T-helper 17 cell (primary cell): ENCODE results near the gene TMEM267. TPM values are rescaled to one million over a fixed set of nuclear protein-coding genes. Genes with fewer than 3 reads are reported as not detected.
"Not testable (repeated sequence)": the region's sequence is repeated elsewhere in the genome, so short reads cannot be mapped to it uniquely, and the experiment has no call there.

Experiments
- ATAC-seq: fragments of 150-1000 bp; cut with Tn5 transposase; 2 replicates; pipeline ENCODE4 v1.10.0; 2021; ENCODE audit warnings: mild to moderate bottlenecking, moderate library complexity
- DNase-seq, 3 donors: peaks; one replicate each; pipeline versions ENCODE4 v3.0.0 to v3.0.0-alpha.2; 2020 to 2021
- H3K9me3 ChIP-seq: one replicate; pipeline ENCODE4 v1.7.0; 2013; ENCODE audit warnings: low read length, mild to moderate bottlenecking; ENCODE audit not compliant: control insufficient read depth, poor library complexity, severe bottlenecking
- H3K27ac Mint-ChIP-seq: one replicate; pipeline ENCODE4 v1.8.0; 2022; ENCODE audit warnings: mild to moderate bottlenecking, moderate library complexity, mixed read lengths
- H3K27me3 Mint-ChIP-seq: one replicate; pipeline ENCODE4 v1.8.0; 2022; ENCODE audit warnings: mixed read lengths
- H3K36me3 Mint-ChIP-seq: one replicate; pipeline ENCODE4 v1.8.0; 2022; ENCODE audit warnings: low read depth, mixed read lengths
- H3K4me1 Mint-ChIP-seq: one replicate; pipeline ENCODE4 v1.8.0; 2022; ENCODE audit warnings: mild to moderate bottlenecking, mixed read lengths
- H3K4me3 Mint-ChIP-seq: one replicate; pipeline ENCODE4 v1.8.0; 2022; ENCODE audit warnings: mild to moderate bottlenecking, moderate library complexity, mixed read lengths
- total RNA-seq, 4 donors: library from RNA in 2 of 4; stranded (reverse) in 2 of 4; gene quantifications; one replicate each; pipeline ENCODE4 v1.2.3 and lab custom pipeline; 2022 to 2026

TMEM267 gene
- total RNA-seq, 2 donors from 2014 or later, result 9.1 to 10.6 TPM

GRCh38 chr5:43432486-43433375 is 50.9 kb downstream of the TMEM267 start:
- Mint-ChIP-seq H3K4me3 (no peak overlapping the region), H3K27ac (no peak overlapping the region), H3K27me3 (no peaks in the 10 kb centered on the region), H3K4me1 (no peaks in the 10 kb centered on the region), H3K36me3 (no peaks in the 10 kb centered on the region)
- DNase-seq (no peak), ATAC-seq (no peak)
- H3K9me3 ChIP-seq, result no peaks in the 10 kb centered on the region

GRCh38 chr5:43429706-43430105 is 54.0 kb downstream of the TMEM267 start:
- ATAC-seq (no peak), DNase-seq (no peak)
- Mint-ChIP-seq H3K36me3 (no peaks in the 10 kb centered on the region), H3K4me1 (no peaks in the 10 kb centered on the region), H3K27ac (no peak overlapping the region), H3K4me3 (no peak overlapping the region), H3K27me3 (no peaks in the 10 kb centered on the region)
- no peaks in the 10 kb centered on the region for H3K9me3 ChIP-seq

- H3K4me3 Mint-ChIP-seq, result no peak overlapping the region
- no peaks in the 10 kb centered on the region for H3K27me3 Mint-ChIP-seq
- DNase-seq (no peak), ATAC-seq (no peak)
- no peaks in the 10 kb centered on the region for H3K4me1 Mint-ChIP-seq
- no peak overlapping the region for H3K27ac Mint-ChIP-seq
- H3K9me3 ChIP-seq, result no peaks in the 10 kb centered on the region
- no peaks in the 10 kb centered on the region for H3K36me3 Mint-ChIP-seq
Observed at GRCh38 chr5:43429016-43429415, 54.6 kb downstream of the TMEM267 start.

GRCh38 chr5:43427306-43427705 is 56.4 kb downstream of the TMEM267 start:
- DNase-seq (no peak), ATAC-seq (no peak)
- H3K4me3 Mint-ChIP-seq, result no peak overlapping the region
- no peaks in the 10 kb centered on the region for H3K27me3 Mint-ChIP-seq
- H3K4me1 Mint-ChIP-seq, result no peaks in the 10 kb centered on the region
- no peaks in the 10 kb centered on the region for H3K36me3 Mint-ChIP-seq
- H3K27ac Mint-ChIP-seq, result no peak overlapping the region
- no peaks in the 10 kb centered on the region for H3K9me3 ChIP-seq

GRCh38 chr5:43425983-43426382 is 57.7 kb downstream of the TMEM267 start:
- Mint-ChIP-seq H3K36me3 (peaks cover 2% of the 10 kb centered on the region), H3K4me1 (no peaks in the 10 kb centered on the region)
- DNase-seq, result no peak

GRCh38 chr5:43423086-43423485 is 60.6 kb downstream of the TMEM267 start:
- not testable (repeated sequence) for ATAC-seq, H3K4me3 Mint-ChIP-seq, H3K4me1 Mint-ChIP-seq

More at GRCh38 chr5:43425983-43426382, 57.7 kb downstream of the TMEM267 start:
- Mint-ChIP-seq H3K27ac (no peak overlapping the region), H3K27me3 (peaks cover 5% of the 10 kb centered on the region), H3K4me3 (no peak overlapping the region)
- no peak for ATAC-seq
- H3K9me3 ChIP-seq, result no peaks in the 10 kb centered on the region

GRCh38 chr5:43422143-43422542 is 61.5 kb downstream of the TMEM267 start:
- peaks cover 2% of the 10 kb centered on the region for H3K36me3 Mint-ChIP-seq
- no peak overlapping the region for H3K27ac Mint-ChIP-seq
- H3K4me1 Mint-ChIP-seq, result no peaks in the 10 kb centered on the region
- no peaks in the 10 kb centered on the region for H3K9me3 ChIP-seq
- DNase-seq, result no peak
- ATAC-seq, result no peak
- H3K4me3 Mint-ChIP-seq, result no peak overlapping the region
- H3K27me3 Mint-ChIP-seq, result peaks cover 7% of the 10 kb centered on the region

More at GRCh38 chr5:43423086-43423485, 60.6 kb downstream of the TMEM267 start:
- DNase-seq, H3K27ac Mint-ChIP-seq, H3K27me3 Mint-ChIP-seq, H3K36me3 Mint-ChIP-seq, H3K9me3 ChIP-seq: not testable (repeated sequence)

- no peaks in the 10 kb centered on the region for H3K9me3 ChIP-seq
- ATAC-seq (no peak), DNase-seq (no peak)
- no peak overlapping the region for H3K27ac Mint-ChIP-seq
- H3K4me3 Mint-ChIP-seq, result no peak overlapping the region
- peaks cover 2% of the 10 kb centered on the region for H3K36me3 Mint-ChIP-seq
- no peaks in the 10 kb centered on the region for H3K4me1 Mint-ChIP-seq
- H3K27me3 Mint-ChIP-seq, result peaks cover 11% of the 10 kb centered on the region
Observed at GRCh38 chr5:43421450-43422133, 62.1 kb downstream of the TMEM267 start.

- Mint-ChIP-seq H3K36me3 (peaks cover 2% of the 10 kb centered on the region), H3K27ac (no peak overlapping the region), H3K4me1 (no peaks in the 10 kb centered on the region), H3K4me3 (no peak overlapping the region), H3K27me3 (peaks cover 20% of the 10 kb centered on the region)
- ATAC-seq (no peak), DNase-seq (no peak)
- H3K9me3 ChIP-seq, result no peaks in the 10 kb centered on the region
Observed at GRCh38 chr5:43420241-43420640, 63.4 kb downstream of the TMEM267 start.

- DNase-seq (no peak), ATAC-seq (no peak)
- Mint-ChIP-seq H3K36me3 (peaks cover 2% of the 10 kb centered on the region), H3K27ac (no peak overlapping the region), H3K4me1 (no peaks in the 10 kb centered on the region), H3K4me3 (no peak overlapping the region), H3K27me3 (peaks cover 20% of the 10 kb centered on the region)
- no peaks in the 10 kb centered on the region for H3K9me3 ChIP-seq
Observed at GRCh38 chr5:43418561-43418960, 65.1 kb downstream of the TMEM267 start.

- H3K27me3 Mint-ChIP-seq, result peaks cover 18% of the 10 kb centered on the region
- no peak overlapping the region for H3K27ac Mint-ChIP-seq
- H3K36me3 Mint-ChIP-seq, result peaks cover 2% of the 10 kb centered on the region
- H3K9me3 ChIP-seq, result no peaks in the 10 kb centered on the region
- DNase-seq (no peak), ATAC-seq (no peak)
- H3K4me3 Mint-ChIP-seq, result no peak overlapping the region
- no peaks in the 10 kb centered on the region for H3K4me1 Mint-ChIP-seq
Observed at GRCh38 chr5:43416803-43417394, 66.8 kb downstream of the TMEM267 start.

GRCh38 chr5:43415935-43416802 is 67.5 kb downstream of the TMEM267 start:
- H3K9me3 ChIP-seq, result no peaks in the 10 kb centered on the region
- Mint-ChIP-seq H3K27me3 (peaks cover 15% of the 10 kb centered on the region), H3K4me3 (no peak overlapping the region), H3K4me1 (no peaks in the 10 kb centered on the region), H3K36me3 (no peaks in the 10 kb centered on the region), H3K27ac (no peak overlapping the region)
- no peak for DNase-seq
- ATAC-seq, result no peak

GRCh38 chr5:43413966-43414365 is 69.7 kb downstream of the TMEM267 start:
- peaks cover 15% of the 10 kb centered on the region for H3K27me3 Mint-ChIP-seq
- DNase-seq (no peak), ATAC-seq (no peak)
- no peaks in the 10 kb centered on the region for H3K4me1 Mint-ChIP-seq
- H3K9me3 ChIP-seq, result no peaks in the 10 kb centered on the region
- no peak overlapping the region for H3K4me3 Mint-ChIP-seq
- H3K27ac Mint-ChIP-seq, result no peak overlapping the region
- H3K36me3 Mint-ChIP-seq, result no peaks in the 10 kb centered on the region
